ENCODE data around the gene AKR1D1. TPM values are rescaled to one million over a fixed set of nuclear protein-coding genes. Genes with fewer than 3 reads are reported as not detected.
"Not testable (repeated sequence)": the region's sequence is repeated elsewhere in the genome, so short reads cannot be mapped to it uniquely, and the experiment has no call there.

Gene AKR1D1
- total RNA-seq, 1 experiment from 2014 or later = not detected

- DNase-seq = no peak
- no peak for TF ChIP-seq CTCF (IDR thresholded peaks at IDR 0.05; ENCODE audit: unreplicated experiment)
- Mint-ChIP-seq H3K27ac (ENCODE audit: unreplicated experiment) (peak overlapping the region; percentile 71), H3K9me3 (ENCODE audit: low read depth, unreplicated experiment) (peaks cover 5% of the 10 kb centered on the region), H3K27me3 (ENCODE audit: unreplicated experiment) (no peaks in the 10 kb centered on the region), H3K4me1 (ENCODE audit: low read depth, unreplicated experiment) (peaks cover 5% of the 10 kb centered on the region), H3K36me3 (ENCODE audit: insufficient read depth, unreplicated experiment) (no peaks in the 10 kb centered on the region), H3K4me3 (ENCODE audit: low read depth, unreplicated experiment) (no peak overlapping the region)
- BruUV-seq (replicated peaks) = no TSS peak
- intact Hi-C loops (cut with micrococcal nuclease; ENCODE audit: unreplicated experiment) = no loop called here
- CTCF ChIA-PET = interaction anchor here (0.6 to 0.7 kb wide), 8 partner anchors 28 to 1421 kb away, joined by 3 to 5 read pairs (median 3); partner anchors contain the start of gene CREB3L2
Observed at GRCh38 chr7:138089080-138089901, 13.0 kb downstream of the AKR1D1 start.

DNA sequence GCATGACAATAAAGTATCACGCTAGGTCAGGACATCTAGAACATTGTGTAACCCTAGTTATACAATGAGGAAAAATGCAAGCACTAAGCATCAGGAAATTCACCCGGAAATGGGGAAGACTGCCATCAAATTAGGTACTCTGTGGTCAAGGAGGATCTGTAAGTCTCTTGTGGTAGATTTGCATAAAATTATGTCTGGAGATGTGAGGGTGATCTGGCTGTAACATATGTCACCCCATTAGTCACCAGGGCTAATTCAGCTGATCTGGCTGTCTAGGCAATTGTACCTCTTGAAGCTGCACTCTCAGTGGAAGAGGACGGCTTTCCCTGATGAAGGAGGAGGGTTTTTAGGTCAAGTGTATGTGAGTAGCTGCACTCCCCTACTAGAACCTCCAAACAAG is 14.8 kb downstream of the AKR1D1 start:
- BruUV-seq (replicated peaks) = no TSS peak
- Mint-ChIP-seq H3K27me3 (ENCODE audit: unreplicated experiment) (no peaks in the 10 kb centered on the region), H3K27ac (ENCODE audit: unreplicated experiment) (no peak overlapping the region), H3K36me3 (ENCODE audit: insufficient read depth, unreplicated experiment) (no peaks in the 10 kb centered on the region), H3K9me3 (ENCODE audit: low read depth, unreplicated experiment) (peaks cover 5% of the 10 kb centered on the region), H3K4me3 (ENCODE audit: low read depth, unreplicated experiment) (no peak overlapping the region), H3K4me1 (ENCODE audit: low read depth, unreplicated experiment) (peaks cover 5% of the 10 kb centered on the region)
- intact Hi-C loops (cut with micrococcal nuclease; ENCODE audit: unreplicated experiment) = no loop called here
- DNase-seq = no peak
- CTCF ChIA-PET = interaction anchor here (0.6 kb wide), 1 partner anchor 74 kb away, joined by 6 read pairs; no protein-coding TSS in a partner anchor
- no peak for TF ChIP-seq CTCF (IDR thresholded peaks at IDR 0.05; ENCODE audit: unreplicated experiment)

DNA sequence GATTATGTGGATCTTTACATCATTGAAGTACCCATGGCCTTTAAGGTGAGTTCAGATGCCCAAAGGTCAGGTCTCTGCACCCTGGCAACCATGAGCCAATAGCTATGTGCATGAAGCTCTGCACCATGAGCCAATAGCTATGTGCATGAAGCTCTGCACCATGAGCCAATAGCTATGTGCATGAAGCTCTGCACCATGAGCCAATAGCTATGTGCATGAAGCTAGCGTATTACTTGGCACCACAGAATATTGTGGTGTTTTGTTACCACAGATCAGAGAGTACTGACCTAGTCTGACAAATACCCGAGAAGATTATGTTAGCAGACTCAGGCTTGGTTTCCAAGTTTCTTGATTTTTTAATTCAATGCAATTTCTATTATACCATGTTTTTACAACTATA is 15.6 kb downstream of the AKR1D1 start:
- intact Hi-C loops (cut with micrococcal nuclease; ENCODE audit: unreplicated experiment); BruUV-seq (replicated peaks); CTCF ChIA-PET; H3K27me3 Mint-ChIP-seq (ENCODE audit: unreplicated experiment); H3K4me1 Mint-ChIP-seq (ENCODE audit: low read depth, unreplicated experiment); DNase-seq; H3K9me3 Mint-ChIP-seq (ENCODE audit: low read depth, unreplicated experiment); H3K36me3 Mint-ChIP-seq (ENCODE audit: insufficient read depth, unreplicated experiment); H3K27ac Mint-ChIP-seq (ENCODE audit: unreplicated experiment); H3K4me3 Mint-ChIP-seq (ENCODE audit: low read depth, unreplicated experiment): not testable (repeated sequence)

DNA sequence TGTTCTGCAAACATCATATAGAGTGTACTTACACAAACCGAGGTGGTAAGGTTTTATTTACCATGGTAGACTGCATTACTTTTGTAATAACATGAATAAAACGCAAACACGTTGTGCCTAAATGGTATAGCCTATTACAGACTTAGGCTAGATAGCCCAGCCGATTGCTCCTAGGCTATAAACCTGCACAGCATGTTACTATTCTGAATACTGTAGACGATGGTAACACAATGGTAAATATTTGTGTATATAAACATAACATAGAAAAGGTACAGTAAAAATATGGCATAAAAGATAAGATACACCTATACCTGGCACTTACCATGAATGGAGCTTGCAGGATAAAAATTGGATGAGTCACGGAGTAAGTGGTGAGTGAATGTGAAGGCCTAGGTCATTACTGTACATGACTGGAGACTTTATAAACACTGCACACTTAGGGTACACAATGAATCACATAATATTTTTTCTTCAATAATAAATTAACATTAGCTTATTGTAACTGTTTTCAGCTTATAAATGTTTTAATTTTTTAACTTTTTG is 16.3 kb downstream of the AKR1D1 start:
- CTCF ChIA-PET = no interaction called here
- intact Hi-C loops (cut with micrococcal nuclease; ENCODE audit: unreplicated experiment) = no loop called here
- DNase-seq = no peak
- H3K4me1 Mint-ChIP-seq (ENCODE audit: low read depth, unreplicated experiment) = no peaks in the 10 kb centered on the region
- no TSS peak for BruUV-seq (replicated peaks)
- peaks cover 5% of the 10 kb centered on the region for H3K36me3 Mint-ChIP-seq (ENCODE audit: insufficient read depth, unreplicated experiment)
- TF ChIP-seq CTCF (IDR thresholded peaks at IDR 0.05; ENCODE audit: unreplicated experiment) = no peak
- H3K9me3 Mint-ChIP-seq (ENCODE audit: low read depth, unreplicated experiment) = peaks cover 9% of the 10 kb centered on the region
- no peaks in the 10 kb centered on the region for H3K27me3 Mint-ChIP-seq (ENCODE audit: unreplicated experiment)
- no peak overlapping the region for H3K27ac Mint-ChIP-seq (ENCODE audit: unreplicated experiment)
- no peak overlapping the region for H3K4me3 Mint-ChIP-seq (ENCODE audit: low read depth, unreplicated experiment)

All from Calu3 (cell line).